Measurements from ENCODE around the gene DKK1. TPM values are rescaled to one million over a fixed set of nuclear protein-coding genes. Genes with fewer than 3 reads are reported as not detected.

The DKK1 gene
- total and polyA plus RNA-seq, 2 donors (not counting 3 experiments of a cell fraction or from before 2014, with no cell fraction given), result 184 to 202 TPM

GRCh38 chr10:52353960-52354394 lies 39.9 kb downstream of the DKK1 start:
- TF ChIP-seq POLR2A (IDR thresholded peaks at IDR 0.05; ENCODE audit: low read depth, low read length), result no peak
- TF ChIP-seq MAX (IDR thresholded peaks at IDR 0.05; ENCODE audit: insufficient read depth, insufficient read length), result no peak
- no peak for TF ChIP-seq GATA2 (IDR thresholded peaks at IDR 0.05; ENCODE audit: insufficient read depth, insufficient read length, low read depth, low read length)
- no peak for TF ChIP-seq FOS (IDR thresholded peaks at IDR 0.05; ENCODE audit: borderline replicate concordance, insufficient read depth, low read length)
- TF ChIP-seq, protein P1, sequence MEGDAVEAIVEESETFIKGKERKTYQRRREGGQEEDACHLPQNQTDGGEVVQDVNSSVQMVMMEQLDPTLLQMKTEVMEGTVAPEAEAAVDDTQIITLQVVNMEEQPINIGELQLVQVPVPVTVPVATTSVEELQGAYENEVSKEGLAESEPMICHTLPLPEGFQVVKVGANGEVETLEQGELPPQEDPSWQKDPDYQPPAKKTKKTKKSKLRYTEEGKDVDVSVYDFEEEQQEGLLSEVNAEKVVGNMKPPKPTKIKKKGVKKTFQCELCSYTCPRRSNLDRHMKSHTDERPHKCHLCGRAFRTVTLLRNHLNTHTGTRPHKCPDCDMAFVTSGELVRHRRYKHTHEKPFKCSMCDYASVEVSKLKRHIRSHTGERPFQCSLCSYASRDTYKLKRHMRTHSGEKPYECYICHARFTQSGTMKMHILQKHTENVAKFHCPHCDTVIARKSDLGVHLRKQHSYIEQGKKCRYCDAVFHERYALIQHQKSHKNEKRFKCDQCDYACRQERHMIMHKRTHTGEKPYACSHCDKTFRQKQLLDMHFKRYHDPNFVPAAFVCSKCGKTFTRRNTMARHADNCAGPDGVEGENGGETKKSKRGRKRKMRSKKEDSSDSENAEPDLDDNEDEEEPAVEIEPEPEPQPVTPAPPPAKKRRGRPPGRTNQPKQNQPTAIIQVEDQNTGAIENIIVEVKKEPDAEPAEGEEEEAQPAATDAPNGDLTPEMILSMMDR (IDR thresholded peaks at IDR 0.05; ENCODE audit: extremely low read depth in 1 of 2, insufficient read depth in 1 of 2, low read depth in 1 of 2, low read length in 2 of 2), result no peak
- TF ChIP-seq POLR2AphosphoS5 (IDR thresholded peaks at IDR 0.05; ENCODE audit: insufficient read depth, low read depth, low read length), result no peak
- TF ChIP-seq JUN (IDR thresholded peaks at IDR 0.05; ENCODE audit: borderline replicate concordance, insufficient read depth, insufficient read length, low read depth), result no peak
- TF ChIP-seq MYC (IDR thresholded peaks at IDR 0.05; ENCODE audit: low read depth, low read length), result no peak
- TF ChIP-seq EZH2 (IDR thresholded peaks at IDR 0.05; ENCODE audit: borderline replicate concordance, low read depth, low read length, severe bottlenecking), result no peak
- no peak overlapping the region for H3K9ac ChIP-seq (replicated peaks; ENCODE audit: extremely low read depth, insufficient read depth, low read length)
- no peaks in the 10 kb centered on the region for H4K20me1 ChIP-seq (replicated peaks; ENCODE audit: control insufficient read depth, extremely low read depth, insufficient read depth, low read length)
- POLR2A ChIA-PET, result no interaction called here
- dilution Hi-C loops (cut with MboI; ENCODE audit: extremely low pct_ligation_motif_present, low sequenced_read_pairs), result no loop called here
- no TSS peak for BruUV-seq (replicated peaks)
- H3K79me2 ChIP-seq (ENCODE audit: control insufficient read depth, insufficient read depth, low read length), result no peaks in the 10 kb centered on the region
- H3K4me3 ChIP-seq (replicated peaks in 1 of 3; ENCODE audit: insufficient read depth in 1 of 3, low read depth in 1 of 3, low read length in 3 of 3), result no peak overlapping the region
- no peak overlapping the region for H2AFZ ChIP-seq (ENCODE audit: low read depth, low read length)
- no peaks in the 10 kb centered on the region for H3K27me3 ChIP-seq (ENCODE audit: control insufficient read depth in 2 of 2, insufficient read depth in 2 of 2, low read length in 2 of 2)
- H3K36me3 ChIP-seq (ENCODE audit: control insufficient read depth in 2 of 2, extremely low read depth in 1 of 2, insufficient read depth in 2 of 2, low read length in 2 of 2), result no peaks in the 10 kb centered on the region
- H3K4me2 ChIP-seq (ENCODE audit: insufficient read depth, low read length), result no peak overlapping the region
- CTCF ChIA-PET, result no interaction called here
- no peak for FAIRE-seq
- H3K9me3 ChIP-seq (replicated peaks; ENCODE audit: control insufficient read depth, insufficient read depth, low read length), result no peaks in the 10 kb centered on the region
- H3K27ac ChIP-seq (ENCODE audit: insufficient read depth, low read depth, low read length), result no peak overlapping the region
- intact Hi-C loops (cut with micrococcal nuclease), result no loop called here
- H3K9me1 ChIP-seq (replicated peaks; ENCODE audit: control insufficient read depth, extremely low read depth, insufficient read depth, low read length), result no peaks in the 10 kb centered on the region
- H3K4me1 ChIP-seq (ENCODE audit: control insufficient read depth, extremely low read depth, insufficient read depth, low read length), result peaks cover 16% of the 10 kb centered on the region
- no peak for DNase-seq (ENCODE audit: low read depth, low spot score)

All from endothelial cell of umbilical vein (primary cell).